Kidney epithelial cell (primary cell): Measurements from ENCODE around the gene SRRM4. TPM values are rescaled to one million over a fixed set of nuclear protein-coding genes. Genes with fewer than 3 reads are reported as not detected.

Experiments
- DNase-seq: peaks from one replicate; pipeline ENCODE4 v3.0.0-alpha.2; 2010; ENCODE audit warnings: low read depth
- H3K27me3 ChIP-seq: 2 replicates; pipeline ENCODE4 v1.6.0; 2011; ENCODE audit warnings: low read length; ENCODE audit not compliant: control insufficient read depth, insufficient read depth
- H3K36me3 ChIP-seq: 2 replicates; pipeline ENCODE4 v1.5.1; 2011; ENCODE audit warnings: low read length; ENCODE audit not compliant: control insufficient read depth, insufficient read depth
- H3K4me3 ChIP-seq: 2 replicates; pipeline ENCODE4 v1.5.1; 2011; ENCODE audit warnings: low read depth, mild to moderate bottlenecking, control low read depth, low read length
- total RNA-seq: library from RNA; depleted of rRNA; stranded (reverse); fragments of >200 nt; gene quantifications from 2 replicates; pipeline ENCODE4 v1.2.3, GENCODE V29; 2015
- TF ChIP-seq, protein P1 (sequence below): IDR thresholded peaks from 2 replicates; pipeline ENCODE4 v1.5.1; 2011; ENCODE audit warnings: mild to moderate bottlenecking, moderate library complexity, low read length, control low read depth, inconsistent platforms; ENCODE audit not compliant: insufficient read depth, poor library complexity, severe bottlenecking

SRRM4 gene
- total RNA-seq, 1 donor from 2014 or later, result 0.42 TPM

DNA sequence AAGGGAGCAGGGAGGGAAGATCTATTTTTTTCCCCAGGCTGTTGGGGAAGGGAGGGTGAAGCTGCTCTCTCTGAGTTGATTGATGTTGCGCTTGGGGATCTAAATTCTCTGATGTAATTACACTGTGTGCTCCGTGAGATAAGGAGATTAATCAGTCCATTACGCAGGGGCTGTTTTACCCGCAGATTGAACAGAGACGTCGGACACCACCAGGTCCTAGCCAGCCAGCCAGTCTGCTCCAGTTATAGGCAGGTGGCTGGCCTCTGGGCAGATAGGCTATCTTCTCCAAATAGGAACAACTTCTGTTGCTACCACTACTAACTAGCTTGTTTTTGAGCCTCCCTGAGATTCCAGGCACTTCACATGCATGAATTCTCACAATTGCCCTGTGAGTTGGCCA lies 91.1 kb downstream of the SRRM4 start:
- no peaks in the 10 kb centered on the region for H3K36me3 ChIP-seq
- no peak overlapping the region for H3K4me3 ChIP-seq
- H3K27me3 ChIP-seq, result no peaks in the 10 kb centered on the region
- TF ChIP-seq, protein P1, sequence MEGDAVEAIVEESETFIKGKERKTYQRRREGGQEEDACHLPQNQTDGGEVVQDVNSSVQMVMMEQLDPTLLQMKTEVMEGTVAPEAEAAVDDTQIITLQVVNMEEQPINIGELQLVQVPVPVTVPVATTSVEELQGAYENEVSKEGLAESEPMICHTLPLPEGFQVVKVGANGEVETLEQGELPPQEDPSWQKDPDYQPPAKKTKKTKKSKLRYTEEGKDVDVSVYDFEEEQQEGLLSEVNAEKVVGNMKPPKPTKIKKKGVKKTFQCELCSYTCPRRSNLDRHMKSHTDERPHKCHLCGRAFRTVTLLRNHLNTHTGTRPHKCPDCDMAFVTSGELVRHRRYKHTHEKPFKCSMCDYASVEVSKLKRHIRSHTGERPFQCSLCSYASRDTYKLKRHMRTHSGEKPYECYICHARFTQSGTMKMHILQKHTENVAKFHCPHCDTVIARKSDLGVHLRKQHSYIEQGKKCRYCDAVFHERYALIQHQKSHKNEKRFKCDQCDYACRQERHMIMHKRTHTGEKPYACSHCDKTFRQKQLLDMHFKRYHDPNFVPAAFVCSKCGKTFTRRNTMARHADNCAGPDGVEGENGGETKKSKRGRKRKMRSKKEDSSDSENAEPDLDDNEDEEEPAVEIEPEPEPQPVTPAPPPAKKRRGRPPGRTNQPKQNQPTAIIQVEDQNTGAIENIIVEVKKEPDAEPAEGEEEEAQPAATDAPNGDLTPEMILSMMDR, result no peak
- DNase-seq, result no peak

DNA sequence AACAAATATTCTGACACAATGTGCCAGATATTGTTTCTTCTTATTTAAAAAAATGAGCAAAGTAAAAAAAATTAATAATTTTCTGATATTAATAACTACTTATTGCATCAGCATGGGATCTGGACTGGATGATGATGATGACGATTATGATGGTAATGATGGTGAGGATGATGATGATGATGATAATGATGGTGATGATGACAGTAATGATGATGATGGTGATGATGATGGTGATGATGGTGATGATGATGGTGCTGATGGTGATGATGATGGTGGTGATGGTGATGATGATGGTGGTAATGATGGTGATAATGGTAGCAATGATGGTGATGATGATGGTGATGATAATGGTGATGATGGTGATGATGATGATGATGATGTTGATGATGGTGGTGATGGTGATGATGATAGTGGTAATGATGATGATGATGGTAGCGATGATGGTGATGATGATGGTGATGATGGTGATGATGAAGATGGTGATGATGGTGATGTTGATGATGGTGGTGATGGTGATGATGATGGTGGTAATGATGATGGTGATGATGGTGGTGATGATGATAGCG lies 94.0 kb downstream of the SRRM4 start:
- TF ChIP-seq, protein P1, result no peak
- DNase-seq, result no peak
- Histone ChIP-seq H3K4me3 (no peak overlapping the region), H3K27me3 (no peaks in the 10 kb centered on the region), H3K36me3 (no peaks in the 10 kb centered on the region)

DNA sequence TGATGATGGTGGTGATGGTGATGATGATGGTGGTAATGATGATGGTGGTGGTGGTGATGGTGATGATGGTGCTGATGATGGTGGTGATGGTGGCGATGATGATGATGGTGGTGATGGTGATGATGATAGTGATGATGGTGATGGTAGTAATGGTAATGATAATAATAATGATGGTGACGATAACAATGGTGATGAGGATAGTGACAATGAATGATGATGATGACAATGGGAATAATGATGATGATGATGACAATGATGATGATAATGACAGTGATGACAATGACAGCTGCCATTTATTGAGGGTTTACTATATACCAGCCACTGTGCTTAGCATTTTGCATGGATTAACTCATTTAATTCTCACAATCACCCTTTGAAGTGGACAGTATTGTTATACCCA lies 94.6 kb downstream of the SRRM4 start:
- H3K27me3 ChIP-seq, result no peaks in the 10 kb centered on the region
- DNase-seq, result no peak
- TF ChIP-seq, protein P1, result no peak
- H3K4me3 ChIP-seq, result no peak overlapping the region
- H3K36me3 ChIP-seq, result no peaks in the 10 kb centered on the region

DNA sequence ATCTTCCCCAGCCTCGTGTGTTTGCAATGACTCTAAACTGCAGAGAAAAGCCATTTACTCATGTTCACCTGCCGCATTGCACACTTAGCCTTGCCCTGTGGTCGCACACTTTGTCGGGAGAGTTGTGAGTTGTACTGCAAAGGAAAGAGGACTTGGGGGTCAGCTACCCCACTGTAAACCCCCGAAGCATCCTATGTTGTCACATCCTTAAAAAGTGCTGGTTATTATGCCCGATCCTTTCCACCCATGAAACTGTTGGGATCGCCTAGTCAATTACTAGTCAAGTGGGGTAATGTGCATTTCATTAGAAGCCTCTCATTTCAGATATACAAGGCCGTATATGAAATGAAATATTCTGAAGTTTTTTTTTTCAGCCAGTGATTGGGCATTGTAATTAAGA lies 98.2 kb downstream of the SRRM4 start:
- H3K27me3 ChIP-seq, result no peaks in the 10 kb centered on the region
- TF ChIP-seq, protein P1, result no peak

DNA sequence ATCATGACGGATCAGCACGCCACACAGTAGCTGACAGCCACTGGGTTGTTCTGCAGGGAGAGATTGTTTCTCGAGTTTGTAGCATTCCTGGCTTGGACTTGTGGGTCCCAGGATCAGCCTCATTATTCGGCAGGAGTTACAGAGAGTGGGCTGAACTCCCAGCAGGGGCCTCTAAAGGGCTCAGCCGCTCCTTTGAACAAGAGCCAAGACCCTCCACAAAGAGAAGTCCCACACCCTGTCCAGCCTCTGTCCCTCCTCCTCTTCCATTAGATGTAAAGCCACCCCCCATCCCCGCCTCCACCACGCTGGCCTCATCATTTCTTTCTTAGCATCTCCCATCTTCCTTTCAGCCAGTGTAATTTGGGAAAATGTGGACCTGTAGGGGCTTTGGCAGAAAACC lies 100.7 kb downstream of the SRRM4 start:
- DNase-seq, result no peak
- H3K27me3 ChIP-seq, result no peaks in the 10 kb centered on the region

More for the DNA sequence above, 98.2 kb downstream of the SRRM4 start:
- Histone ChIP-seq H3K36me3 (no peaks in the 10 kb centered on the region), H3K4me3 (no peak overlapping the region)
- no peak for DNase-seq

More for the DNA sequence above, 100.7 kb downstream of the SRRM4 start:
- TF ChIP-seq, protein P1, result no peak
- Histone ChIP-seq H3K36me3 (no peaks in the 10 kb centered on the region), H3K4me3 (no peak overlapping the region)
